ENCODE measurements around the gene LRMDA. TPM values are rescaled to one million over a fixed set of nuclear protein-coding genes. Genes with fewer than 3 reads are reported as not detected.
"Not testable (repeated sequence)": the region's sequence is repeated elsewhere in the genome, so short reads cannot be mapped to it uniquely, and the experiment has no call there.

The LRMDA gene
- polyA plus RNA-seq, 3 donors, result 39.8 to 59.6 (median 56.4) TPM

DNA sequence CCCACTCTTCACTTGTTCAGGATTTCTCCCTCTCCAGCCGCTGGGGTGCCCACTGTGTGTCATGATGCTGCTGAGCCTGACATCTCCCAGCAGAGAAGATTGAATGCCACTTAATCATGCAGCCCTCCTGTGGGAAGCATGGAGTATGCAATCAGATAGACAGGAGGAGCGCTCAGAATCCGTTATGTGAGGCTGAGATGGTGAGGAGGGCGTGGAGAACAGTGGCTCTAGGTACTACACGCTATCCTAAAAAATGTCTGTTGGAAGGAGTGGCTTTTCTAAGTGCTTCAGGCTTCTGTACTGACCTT lies 334.3 kb downstream of the LRMDA start:
- Histone ChIP-seq H4K20me1 (ENCODE audit: insufficient read depth, low read length) (no peaks in the 10 kb centered on the region), H3K27me3 (ENCODE audit: control insufficient read depth in 2 of 2, insufficient read depth in 2 of 2, low read length in 2 of 2) (no peaks in the 10 kb centered on the region), H3K36me3 (replicated peaks in 1 of 2; ENCODE audit: control insufficient read depth in 1 of 2, insufficient read depth in 2 of 2, low read length in 2 of 2) (no peaks in the 10 kb centered on the region), H3K4me2 (replicated peaks; ENCODE audit: extremely low read depth, low read length, poor library complexity, severe bottlenecking) (no peak overlapping the region), H3K9ac (ENCODE audit: insufficient read depth, low read length, poor library complexity, severe bottlenecking) (no peak overlapping the region), H3K9me3 (replicated peaks in 1 of 2; ENCODE audit: control insufficient read depth in 1 of 2, insufficient read depth in 1 of 2, low read length in 2 of 2) (no peaks in the 10 kb centered on the region), H3K79me2 (ENCODE audit: insufficient read depth, low read length) (peaks cover 7% of the 10 kb centered on the region), H3K4me3 (replicated peaks in 1 of 3; ENCODE audit: low read depth in 2 of 3, low read length in 3 of 3) (no peak overlapping the region), H3K27ac (ENCODE audit: low read depth in 1 of 2, low read length in 2 of 2) (no peak overlapping the region), H2AFZ (ENCODE audit: insufficient read depth, low read depth, low read length, poor library complexity, severe bottlenecking) (no peak overlapping the region), H3K4me1 (ENCODE audit: control insufficient read depth in 1 of 2, insufficient read depth in 2 of 2, low read length in 2 of 2) (peaks cover 3 to 4% of the 10 kb centered on the region in 2 donors)
- Mint-ChIP-seq H3K4me3 (no peak overlapping the region), H3K27ac (no peak overlapping the region), H3K9me3 (peaks cover 0 to 3% (median 0%) of the 10 kb centered on the region in 7 donors), H3K27me3 (ENCODE audit: low read depth in 3 of 3) (no peaks in the 10 kb centered on the region), H3K4me1 (peaks cover 19% of the 10 kb centered on the region), H3K36me3 (peaks cover 0 to 4% of the 10 kb centered on the region in 2 donors)
- no peak for DNase-seq
- intact Hi-C loops (cut with micrococcal nuclease), result no loop called here
- WGBS (ENCODE audit: insufficient coverage), result 88% methylated on average over 4 of the region's 5 CpGs
- no peak for TF ChIP-seq CTCF (IDR thresholded peaks at IDR 0.05)

GRCh38 chr10:75766106-75766505 lies 334.7 kb downstream of the LRMDA start:
- Histone ChIP-seq H3K9ac (ENCODE audit: insufficient read depth, low read length, poor library complexity, severe bottlenecking) (no peak overlapping the region), H3K27me3 (ENCODE audit: control insufficient read depth in 2 of 2, insufficient read depth in 2 of 2, low read length in 2 of 2) (no peaks in the 10 kb centered on the region), H3K9me3 (replicated peaks in 1 of 2; ENCODE audit: control insufficient read depth in 1 of 2, insufficient read depth in 1 of 2, low read length in 2 of 2) (no peaks in the 10 kb centered on the region), H3K27ac (ENCODE audit: low read depth in 1 of 2, low read length in 2 of 2) (no peak overlapping the region), H3K36me3 (replicated peaks in 1 of 2; ENCODE audit: control insufficient read depth in 1 of 2, insufficient read depth in 2 of 2, low read length in 2 of 2) (no peaks in the 10 kb centered on the region), H2AFZ (ENCODE audit: insufficient read depth, low read depth, low read length, poor library complexity, severe bottlenecking) (no peak overlapping the region), H4K20me1 (ENCODE audit: insufficient read depth, low read length) (no peaks in the 10 kb centered on the region), H3K4me1 (ENCODE audit: control insufficient read depth in 1 of 2, insufficient read depth in 2 of 2, low read length in 2 of 2) (peaks cover 3 to 8% of the 10 kb centered on the region in 2 donors), H3K4me3 (replicated peaks in 1 of 3; ENCODE audit: low read depth in 2 of 3, low read length in 3 of 3) (no peak overlapping the region), H3K79me2 (ENCODE audit: insufficient read depth, low read length) (peaks cover 10% of the 10 kb centered on the region), H3K4me2 (replicated peaks; ENCODE audit: extremely low read depth, low read length, poor library complexity, severe bottlenecking) (no peak overlapping the region)
- H3K4me3 Mint-ChIP-seq, result no peak overlapping the region
- H3K9me3 Mint-ChIP-seq, result peaks cover 0 to 3% (median 0%) of the 10 kb centered on the region in 7 donors
- intact Hi-C loops (cut with micrococcal nuclease), result no loop called here
- H3K27ac Mint-ChIP-seq, result peak overlapping the region in 1 of 7 donors; percentile 37
- H3K36me3 Mint-ChIP-seq, result peaks cover 0 to 4% of the 10 kb centered on the region in 2 donors
- H3K27me3 Mint-ChIP-seq (ENCODE audit: low read depth in 3 of 3), result no peaks in the 10 kb centered on the region
- peaks cover 23% of the 10 kb centered on the region for H3K4me1 Mint-ChIP-seq
- TF ChIP-seq CTCF (IDR thresholded peaks at IDR 0.05), result no peak
- DNase-seq, result no peak

- peaks cover 17% of the 10 kb centered on the region for H3K79me2 ChIP-seq (ENCODE audit: insufficient read depth, low read length)
- H3K27me3 ChIP-seq (ENCODE audit: control insufficient read depth in 2 of 2, insufficient read depth in 2 of 2, low read length in 2 of 2); DNase-seq; H3K9me3 Mint-ChIP-seq; H3K36me3 Mint-ChIP-seq; H3K4me3 Mint-ChIP-seq; H3K9me3 ChIP-seq (replicated peaks in 1 of 2; ENCODE audit: control insufficient read depth in 1 of 2, insufficient read depth in 1 of 2, low read length in 2 of 2); H3K27ac Mint-ChIP-seq; H3K9ac ChIP-seq (ENCODE audit: insufficient read depth, low read length, poor library complexity, severe bottlenecking); H3K4me3 ChIP-seq (replicated peaks in 1 of 3; ENCODE audit: low read depth in 2 of 3, low read length in 3 of 3); H2AFZ ChIP-seq (ENCODE audit: insufficient read depth, low read depth, low read length, poor library complexity, severe bottlenecking); intact Hi-C loops (cut with micrococcal nuclease); H3K36me3 ChIP-seq (replicated peaks in 1 of 2; ENCODE audit: control insufficient read depth in 1 of 2, insufficient read depth in 2 of 2, low read length in 2 of 2); H3K27me3 Mint-ChIP-seq (ENCODE audit: low read depth in 3 of 3); H4K20me1 ChIP-seq (ENCODE audit: insufficient read depth, low read length); H3K27ac ChIP-seq (ENCODE audit: low read depth in 1 of 2, low read length in 2 of 2); H3K4me2 ChIP-seq (replicated peaks; ENCODE audit: extremely low read depth, low read length, poor library complexity, severe bottlenecking): not testable (repeated sequence)
- WGBS (ENCODE audit: insufficient coverage), result no CpG with 5 or more reads among the region's 4 CpGs
- peaks cover 9 to 11% of the 10 kb centered on the region in 2 donors for H3K4me1 ChIP-seq (ENCODE audit: control insufficient read depth in 1 of 2, insufficient read depth in 2 of 2, low read length in 2 of 2)
- peaks cover 29% of the 10 kb centered on the region for H3K4me1 Mint-ChIP-seq
Observed at GRCh38 chr10:75766752-75767151, 335.3 kb downstream of the LRMDA start.

Data from CD14-positive monocyte (primary cell).